Tibial nerve (tissue), 3 donors: ENCODE results near the gene FBN1.

ENCODE experiments used
- POLR2A ChIP-seq, 2 donors: fragments of 450-650 bp; IDR thresholded peaks; one replicate each; pipeline ENCODE4 v1.6.1; 2017; ENCODE audit warnings: antibody characterized with exemption in 2 of 2, mild to moderate bottlenecking in 2 of 2, moderate library complexity in 2 of 2
- TF ChIP-seq, protein P1 (sequence below), 5 experiments: fragments of 200-600 bp in 3 of 5; fragments of 450-650 bp in 2 of 5; sonication (generic) in 3 of 5; IDR thresholded peaks; one replicate each; pipeline ENCODE4 v1.5.1; 2016 to 2019; ENCODE audit warnings: antibody characterized with exemption in 5 of 5, mild to moderate bottlenecking in 3 of 5, moderate library complexity in 2 of 5

DNA sequence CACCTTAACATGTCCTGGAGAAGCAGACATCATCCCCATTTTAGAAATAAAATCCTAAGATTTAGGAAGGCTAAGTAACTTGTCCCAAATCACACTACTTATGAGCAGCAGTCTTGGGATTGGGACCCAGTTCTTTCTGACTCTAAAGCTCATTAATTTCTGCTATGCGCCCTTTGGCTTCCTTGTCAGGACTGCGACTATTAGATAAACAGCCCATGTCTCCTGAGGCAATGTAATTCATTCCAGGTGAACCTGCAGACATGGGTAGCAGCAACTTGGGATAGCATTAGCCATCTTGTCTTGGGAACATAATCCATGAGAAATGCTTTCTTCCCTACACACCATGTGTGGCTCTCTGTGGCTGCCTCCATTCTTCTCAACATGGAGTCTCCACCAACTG lies 32.3 kb upstream of the FBN1 start:
- TF ChIP-seq, protein P1, sequence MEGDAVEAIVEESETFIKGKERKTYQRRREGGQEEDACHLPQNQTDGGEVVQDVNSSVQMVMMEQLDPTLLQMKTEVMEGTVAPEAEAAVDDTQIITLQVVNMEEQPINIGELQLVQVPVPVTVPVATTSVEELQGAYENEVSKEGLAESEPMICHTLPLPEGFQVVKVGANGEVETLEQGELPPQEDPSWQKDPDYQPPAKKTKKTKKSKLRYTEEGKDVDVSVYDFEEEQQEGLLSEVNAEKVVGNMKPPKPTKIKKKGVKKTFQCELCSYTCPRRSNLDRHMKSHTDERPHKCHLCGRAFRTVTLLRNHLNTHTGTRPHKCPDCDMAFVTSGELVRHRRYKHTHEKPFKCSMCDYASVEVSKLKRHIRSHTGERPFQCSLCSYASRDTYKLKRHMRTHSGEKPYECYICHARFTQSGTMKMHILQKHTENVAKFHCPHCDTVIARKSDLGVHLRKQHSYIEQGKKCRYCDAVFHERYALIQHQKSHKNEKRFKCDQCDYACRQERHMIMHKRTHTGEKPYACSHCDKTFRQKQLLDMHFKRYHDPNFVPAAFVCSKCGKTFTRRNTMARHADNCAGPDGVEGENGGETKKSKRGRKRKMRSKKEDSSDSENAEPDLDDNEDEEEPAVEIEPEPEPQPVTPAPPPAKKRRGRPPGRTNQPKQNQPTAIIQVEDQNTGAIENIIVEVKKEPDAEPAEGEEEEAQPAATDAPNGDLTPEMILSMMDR (IDR thresholded peaks at IDR 0.05), result no peak
- TF ChIP-seq POLR2A (IDR thresholded peaks at IDR 0.05), result no peak
